Right ventricle myocardium superior (tissue), 1 donor: Measurements from ENCODE around the gene SNCA. TPM values are rescaled to one million over a fixed set of nuclear protein-coding genes. Genes with fewer than 3 reads are reported as not detected.

Source experiments
- ATAC-seq: fragments of 200-7000 bp; cut with Tn5 transposase; one replicate; pipeline ENCODE4 v1.9.1; 2020; ENCODE audit warnings: mild to moderate bottlenecking; ENCODE audit not compliant: poor library complexity
- DNase-seq: peaks from one replicate; pipeline ENCODE4 v3.0.0-alpha.2; 2020
- intact Hi-C: fragments of 100-400 bp; cut with DNase I; formaldehyde crosslinking; loops from one replicate; pipeline ENCODE4 v1.11.2; 2022
- total RNA-seq: library from RNA; stranded (reverse); fragmentation: NEBNext Ultra II Directional; extraction: Animal tissue kit (Norgen Biotek cat#: 25700); gene quantifications from one replicate; pipeline ENCODE4 v1.2.1, GENCODE V29; 2021
- donor health status: DM: no; HTN: yes; CAD: no; lungs with severe emphysema.

Gene SNCA
- total RNA-seq, 1 donor from 2014 or later, result 4.0 TPM

DNA sequence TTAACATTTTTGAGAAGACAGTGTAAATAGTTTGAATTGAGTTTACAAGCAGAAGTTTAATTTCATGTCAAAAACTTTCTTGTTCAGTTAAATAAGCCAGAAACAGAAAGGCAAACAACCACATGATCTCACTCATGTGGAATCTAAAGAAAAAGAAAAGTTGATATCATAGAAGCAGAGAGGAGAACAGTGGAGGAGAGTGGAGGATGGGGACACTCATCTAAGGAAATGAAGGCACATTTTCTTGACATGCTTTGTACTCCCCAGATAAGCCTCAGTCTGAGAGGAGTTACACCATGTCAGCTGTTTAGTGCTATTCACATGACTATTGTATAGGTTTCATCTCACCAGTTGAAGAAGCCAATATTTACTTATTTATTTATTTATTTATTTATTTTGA, 13.5 kb downstream of the SNCA start:
- intact Hi-C loops, result no loop called here
- DNase-seq (no peak), ATAC-seq (no peak)

DNA sequence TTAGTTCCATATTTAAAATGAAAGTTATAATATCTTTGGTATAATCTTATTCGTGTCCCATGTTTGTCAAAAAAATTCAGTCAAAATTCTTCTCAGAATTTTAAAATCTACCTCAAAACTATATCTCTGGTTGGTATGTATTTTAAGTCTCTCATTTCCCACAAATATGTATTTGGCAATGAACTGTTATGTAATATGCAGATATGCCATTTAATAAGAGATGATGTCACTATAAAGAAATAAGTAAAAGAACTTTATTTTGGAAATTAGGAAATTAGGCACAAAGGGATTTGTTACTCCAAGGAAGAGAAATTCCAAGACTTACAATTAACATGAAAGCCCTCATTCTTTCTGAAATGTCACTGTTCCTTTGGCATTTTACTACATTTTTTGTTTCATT, 15.3 kb downstream of the SNCA start:
- DNase-seq, result no peak
- intact Hi-C loops, result no loop called here
- no peak for ATAC-seq

DNA sequence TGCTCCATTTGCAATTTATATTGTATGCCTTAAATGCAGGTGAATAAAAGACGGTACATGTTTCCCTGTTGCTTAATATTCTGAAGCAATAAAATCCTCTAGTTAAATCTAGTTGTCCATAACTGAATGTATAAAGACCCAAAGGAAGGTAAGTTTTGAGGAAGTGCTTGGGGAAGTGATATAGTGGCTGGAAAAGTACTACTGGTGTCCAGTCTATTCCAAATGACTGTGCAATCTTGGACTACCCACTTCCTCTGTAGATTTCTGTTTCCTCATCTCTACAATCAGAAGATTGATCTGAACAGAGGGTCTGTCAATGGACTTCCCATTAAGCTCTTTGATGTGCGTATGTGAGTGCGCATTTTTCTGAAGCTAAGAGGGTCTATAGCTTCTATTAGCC, 17.0 kb downstream of the SNCA start:
- no peak for ATAC-seq
- DNase-seq, result no peak
- intact Hi-C loops, result no loop called here

GRCh38 chr4:89814362-89814761, 22.6 kb downstream of the SNCA start:
- DNase-seq, result no peak
- intact Hi-C loops, result no loop called here

GRCh38 chr4:89813197-89813596, 23.8 kb downstream of the SNCA start:
- ATAC-seq, result no peak
- intact Hi-C loops, result no loop called here
- no peak for DNase-seq

More at GRCh38 chr4:89814362-89814761, 22.6 kb downstream of the SNCA start:
- no peak for ATAC-seq

- intact Hi-C loops, result no loop called here
- ATAC-seq, result no peak
- no peak for DNase-seq
These were observed 29.4 kb downstream of the SNCA start for GRCh38 chr4:89807441-89808140.

DNA sequence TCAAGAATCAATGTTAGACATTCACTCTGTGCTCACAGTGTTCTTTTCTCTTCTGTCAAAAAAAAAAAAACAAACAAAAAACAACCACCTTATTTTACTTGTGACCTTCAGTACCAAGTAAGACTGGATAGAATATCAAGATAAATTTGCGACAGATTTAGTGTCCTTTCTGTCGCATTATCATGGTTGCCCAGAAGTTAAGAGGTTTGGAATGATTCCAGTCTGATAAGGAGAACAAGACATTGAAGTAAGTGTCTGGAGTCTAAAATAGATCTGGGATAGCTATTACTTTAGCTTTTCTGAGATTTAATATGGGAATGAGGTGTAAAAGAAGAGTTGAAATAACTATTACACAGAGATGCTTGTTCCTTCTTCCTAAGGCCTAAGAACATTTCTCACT, 31.7 kb downstream of the SNCA start:
- DNase-seq, result no peak

DNA sequence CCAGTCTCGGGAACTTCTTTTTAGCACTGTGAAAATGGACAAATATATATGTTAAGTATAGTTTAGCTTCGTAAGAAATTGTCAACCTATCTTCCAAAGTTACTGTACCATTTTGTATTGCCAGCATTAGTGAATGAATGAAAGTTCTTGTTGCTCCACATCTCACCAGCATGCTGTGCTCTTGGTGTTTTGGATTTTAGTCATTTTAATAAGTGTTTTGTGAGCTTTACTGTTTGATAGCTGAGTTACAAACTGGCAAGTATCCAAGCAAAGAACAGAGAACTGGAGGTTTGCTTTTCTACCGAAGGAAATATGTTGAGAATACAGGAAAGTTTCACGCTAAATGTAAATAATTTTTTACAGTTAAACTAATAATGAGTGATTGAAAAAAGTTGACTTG, 33.0 kb downstream of the SNCA start:
- no peak for DNase-seq
- ATAC-seq, result no peak
- intact Hi-C loops, result no loop called here

More for the DNA sequence above, 31.7 kb downstream of the SNCA start:
- intact Hi-C loops, result no loop called here
- ATAC-seq, result no peak

DNA sequence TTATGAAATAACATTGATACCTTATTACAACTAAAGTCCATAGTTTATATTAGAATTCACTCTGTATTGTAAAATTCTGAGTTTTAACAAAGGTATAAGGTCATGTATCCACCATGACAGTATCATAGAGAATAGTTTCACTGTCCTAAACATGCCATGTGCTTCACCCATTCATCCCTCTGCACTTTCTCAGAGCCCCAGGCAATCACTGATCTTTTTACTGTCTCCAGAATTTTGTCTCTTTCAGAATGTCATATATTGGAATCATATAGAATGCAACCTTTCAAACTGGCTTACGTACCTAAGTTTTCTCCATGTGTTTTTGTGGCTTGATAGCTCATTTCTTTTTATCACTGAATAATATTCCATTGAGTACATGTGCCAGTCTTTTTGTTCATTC, 33.9 kb downstream of the SNCA start:
- intact Hi-C loops, result no loop called here
- ATAC-seq, result no peak
- no peak for DNase-seq

DNA sequence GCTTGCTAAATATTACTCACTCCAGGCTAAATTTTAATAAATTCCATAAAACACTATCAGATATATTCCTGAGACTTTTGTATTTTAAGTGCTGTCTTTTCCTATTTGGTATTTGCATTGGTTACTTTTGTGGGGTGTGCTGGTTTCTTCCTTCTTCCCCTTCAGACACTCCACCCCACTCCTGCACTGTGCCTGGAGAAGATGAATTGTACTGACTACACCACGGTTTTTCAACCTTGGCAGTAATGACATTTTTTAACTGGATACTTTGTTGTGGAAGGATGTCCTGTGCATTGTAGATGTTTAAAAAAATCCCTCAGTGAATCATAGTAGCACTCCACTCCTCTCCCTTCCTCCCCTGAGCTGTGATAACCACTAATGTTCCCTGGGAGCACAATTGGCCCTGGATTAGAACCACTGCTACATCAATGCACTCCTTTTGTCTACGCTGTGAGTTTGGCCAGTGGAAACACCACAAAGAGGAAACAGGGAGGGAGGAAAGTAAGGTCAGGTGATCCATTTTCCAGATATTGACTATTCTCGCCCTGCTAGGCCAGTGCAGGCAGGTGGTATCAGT, 36.3 kb downstream of the SNCA start:
- DNase-seq, result no peak
- intact Hi-C loops, result no loop called here
- ATAC-seq, result no peak

GRCh38 chr4:89800012-89800516, 36.9 kb downstream of the SNCA start:
- ATAC-seq, result no peak
- intact Hi-C loops, result no loop called here

GRCh38 chr4:89799071-89799470, 37.9 kb downstream of the SNCA start:
- ATAC-seq, result no peak
- intact Hi-C loops, result no loop called here
- DNase-seq, result no peak

More at GRCh38 chr4:89800012-89800516, 36.9 kb downstream of the SNCA start:
- DNase-seq, result no peak

DNA sequence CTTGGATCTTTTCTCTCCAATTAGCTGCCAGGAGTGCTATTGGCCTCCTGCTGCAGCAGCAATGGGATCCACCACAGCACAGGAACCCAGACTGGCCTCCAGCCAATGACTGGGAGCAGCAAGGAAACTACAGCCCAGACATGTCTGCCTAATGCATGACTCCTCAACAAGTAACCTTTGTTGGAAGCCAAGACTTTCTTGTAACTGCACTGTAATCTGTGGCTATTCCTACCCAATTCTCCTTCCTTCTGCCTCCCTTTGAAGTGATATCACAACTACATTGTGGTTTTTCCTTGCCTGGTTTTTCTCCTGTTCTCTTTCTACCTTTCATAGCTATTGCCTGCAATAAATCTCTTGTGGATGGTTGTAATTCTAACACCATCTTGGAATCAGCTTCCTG, 39.8 kb downstream of the SNCA start:
- ATAC-seq (no peak), DNase-seq (no peak)
- intact Hi-C loops, result no loop called here

DNA sequence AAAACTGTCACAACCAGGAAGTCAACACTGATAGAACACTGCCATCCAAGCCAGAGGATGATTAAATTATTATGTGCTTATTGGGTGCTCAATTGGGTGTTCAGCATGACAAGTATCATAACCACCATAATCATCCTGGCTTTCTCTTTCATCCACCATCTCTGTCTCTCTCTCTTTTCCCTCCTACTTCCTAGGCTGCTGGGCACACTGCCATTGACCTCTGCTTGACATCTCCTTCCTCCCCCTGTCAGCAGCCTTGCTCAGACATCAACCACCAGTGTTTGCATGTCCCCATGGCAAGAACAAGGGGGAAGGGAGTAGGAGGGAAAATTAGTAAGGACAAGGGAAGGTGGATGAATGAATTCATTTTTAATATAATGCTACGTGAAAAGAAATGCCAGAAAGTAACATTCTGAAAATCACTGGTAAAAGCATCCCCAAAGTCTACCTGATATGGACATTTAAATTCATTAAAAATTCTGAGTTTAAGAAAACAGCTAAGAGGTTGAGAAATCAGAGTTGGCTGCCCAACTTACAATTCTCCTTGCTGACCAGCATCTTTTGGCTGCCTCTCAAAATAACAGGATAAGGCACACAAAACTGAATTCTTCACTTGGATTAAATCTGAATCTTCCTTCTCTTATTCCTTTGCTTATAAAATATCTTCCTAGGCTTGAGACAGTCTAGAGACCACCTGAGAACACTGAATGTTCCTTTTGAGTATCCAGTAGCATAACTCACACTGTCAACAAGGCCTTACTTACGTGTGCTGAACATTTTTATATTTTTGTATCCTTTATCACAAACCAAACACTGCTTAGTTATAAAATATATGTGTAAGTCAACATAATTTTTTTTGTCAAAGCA, 48.5 kb downstream of the SNCA start:
- DNase-seq (peak; percentile 72), ATAC-seq (peak; percentile 85)
- intact Hi-C loops, result no loop called here

DNA sequence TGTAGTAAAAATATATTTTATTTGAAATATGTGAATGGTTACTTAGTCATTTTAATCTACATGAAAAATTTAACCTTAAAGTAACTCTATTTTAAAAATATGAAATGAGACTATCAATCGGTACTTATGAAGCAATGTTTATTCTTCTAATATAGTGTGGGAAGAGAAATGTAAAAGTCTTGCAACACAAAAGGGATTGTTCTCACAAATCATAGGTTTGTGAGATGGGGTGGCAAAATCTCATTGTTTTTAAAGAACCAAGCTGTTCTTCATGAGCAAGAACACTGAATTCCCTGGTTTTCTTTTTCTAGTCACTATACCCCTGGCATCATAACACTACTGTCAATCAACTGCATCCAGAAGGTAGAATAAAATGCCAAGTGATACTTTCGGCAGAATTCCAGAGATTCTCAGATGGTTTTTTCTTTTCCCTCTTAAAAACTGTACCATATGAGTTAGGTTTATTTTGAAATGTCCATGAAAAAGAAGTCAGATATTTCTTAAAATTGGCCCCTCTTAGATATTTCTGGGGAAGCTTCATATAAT, 52.2 kb downstream of the SNCA start:
- no peak for DNase-seq
- no peak for ATAC-seq
- intact Hi-C loops, result no loop called here

DNA sequence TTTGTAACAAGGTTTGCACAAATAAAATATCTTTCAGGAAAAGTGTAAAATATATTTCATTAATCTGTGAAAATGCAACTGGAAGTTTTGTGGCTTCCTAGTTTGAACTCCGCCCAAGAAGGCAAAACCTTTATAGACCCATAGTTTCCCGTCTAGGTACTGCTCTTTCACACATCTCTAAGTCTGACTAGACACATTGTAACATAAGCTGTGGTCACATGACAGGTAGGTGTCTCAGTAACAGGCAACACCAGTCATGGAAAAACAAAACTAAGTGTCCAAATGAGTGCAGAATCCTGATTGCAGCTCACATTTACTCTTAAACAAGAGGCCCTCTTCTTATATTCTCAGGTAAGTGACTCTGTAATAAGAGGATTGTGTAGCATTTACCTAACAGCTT, 55.6 kb downstream of the SNCA start:
- ATAC-seq, result no peak
- intact Hi-C loops, result no loop called here
- no peak for DNase-seq

GRCh38 chr4:89773805-89774204, 63.2 kb downstream of the SNCA start:
- intact Hi-C loops, result no loop called here
- DNase-seq (no peak), ATAC-seq (no peak)

GRCh38 chr4:89769856-89770255, 67.1 kb downstream of the SNCA start:
- DNase-seq, result no peak
- intact Hi-C loops, result no loop called here
- no peak for ATAC-seq

DNA sequence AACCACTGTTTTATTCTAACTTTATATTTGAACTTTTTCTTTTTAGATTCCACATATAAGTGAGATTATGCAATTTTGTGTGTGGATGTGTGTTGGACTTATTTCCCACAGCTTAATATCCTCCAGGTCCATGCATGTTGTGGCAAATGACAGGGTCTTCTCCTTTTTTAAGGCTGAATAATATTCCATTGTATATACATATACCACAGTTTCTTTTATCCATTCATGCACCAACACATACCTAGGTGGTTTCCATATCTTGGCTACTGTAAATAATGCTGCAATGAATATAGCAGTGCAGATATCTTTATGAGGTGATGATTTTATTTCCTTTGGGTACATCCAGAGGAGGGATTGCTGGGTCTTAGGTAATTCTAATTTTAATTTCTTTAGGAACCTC, 69.0 kb downstream of the SNCA start:
- intact Hi-C loops, result no loop called here
- no peak for DNase-seq
- no peak for ATAC-seq
